Right cardiac atrium (tissue), 5 donors: Measurements from ENCODE around the gene MFN2. TPM values are rescaled to one million over a fixed set of nuclear protein-coding genes. Genes with fewer than 3 reads are reported as not detected.
A peak's percentile ranks its signal among the peaks of the same experiment; 100 is the strongest.

Source experiments
- ATAC-seq, 2 donors: fragments of 200-7000 bp; cut with Tn5 transposase; one replicate each; pipeline versions ENCODE4 v1.8.0 to v1.9.1; 2020; ENCODE audit warnings: moderate library complexity in 2 of 2, mild to moderate bottlenecking in 1 of 2
- DNase-seq, 3 donors: peaks; one replicate each; pipeline ENCODE4 v3.0.0-alpha.2; 2020
- H3K27ac ChIP-seq: one replicate; pipeline ENCODE4 v1.5.1; 2013; ENCODE audit warnings: mild to moderate bottlenecking, low read length, control low read depth, moderate library complexity
- H3K27me3 ChIP-seq: one replicate; pipeline ENCODE4 v1.6.1; 2013; ENCODE audit not compliant: control insufficient read depth, insufficient read depth
- H3K4me1 ChIP-seq: one replicate; pipeline ENCODE4 v1.6.1; 2013; ENCODE audit warnings: low read length; ENCODE audit not compliant: control insufficient read depth, insufficient read depth
- H3K4me3 ChIP-seq: one replicate; pipeline ENCODE4 v1.5.1; 2013; ENCODE audit warnings: low read length, control low read depth
- H3K9me3 ChIP-seq: one replicate; pipeline ENCODE4 v1.6.1; 2013; ENCODE audit warnings: low read length; ENCODE audit not compliant: control insufficient read depth
- WGBS: extraction: QIAGEN DNeasy Blood & Tissue Kit; methylation state at CpG from one replicate; pipeline ENCODE4 v1.1.7; 2013; 5-methylcytosine and 5-hydroxymethylcytosine counted together
- intact Hi-C, 4 donors: fragments of 100-400 bp; cut with DNase I; formaldehyde crosslinking; loops; one replicate each; pipeline versions ENCODE4 v1.11.0 to v1.14.0; 2022 to 2023
- polyA plus RNA-seq: library from polyadenylated mRNA; stranded (reverse); fragments of 200-250 nt; gene quantifications from one replicate; pipeline ENCODE4 v1.2.3, GENCODE V29; 2013
- total RNA-seq, 4 donors: library from RNA; stranded (reverse); fragmentation: NEBNext Ultra II Directional; extraction: Animal tissue kit (Norgen Biotek cat#: 25700); gene quantifications; one replicate each; pipeline ENCODE4 v1.2.1, GENCODE V29; 2021
- donor health status: healthy with polysubstance abuse.
- donor health status: DM: no; HTN: yes; CAD: no.
- donor health status: DM: no; HTN: no; CAD: no.
- donor health status: DM: no; HTN: yes; CAD: no; lungs with severe emphysema.
- donor health status: DM: yes; HTN: yes; CAD: no.

The MFN2 gene
- total and polyA plus RNA-seq, 5 donors = 237 to 449 (median 412) TPM

DNA sequence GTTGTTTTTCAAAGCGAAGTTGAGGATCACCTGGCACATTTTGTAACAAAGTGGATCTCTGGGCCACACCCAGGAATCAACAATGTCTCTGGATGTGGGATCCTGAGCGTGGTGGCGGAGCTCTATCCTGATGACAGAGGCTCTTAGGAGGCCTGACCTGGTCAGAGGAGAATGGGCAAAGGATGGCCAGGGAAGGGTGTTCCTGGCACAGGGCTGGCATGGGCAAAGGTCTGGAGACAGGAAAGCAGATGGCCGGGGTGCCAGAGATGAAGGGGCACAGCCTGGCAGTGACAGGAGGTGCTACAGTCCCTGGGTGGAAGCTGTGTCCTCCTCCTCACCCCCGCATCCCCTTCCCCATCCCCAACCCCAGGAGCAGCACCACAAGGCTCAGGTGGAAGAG lies 20.0 kb upstream of the MFN2 start:
- H3K9me3 ChIP-seq = no peaks in the 10 kb centered on the region
- no peak overlapping the region for H3K4me3 ChIP-seq
- no peaks in the 10 kb centered on the region for H3K4me1 ChIP-seq
- no peak overlapping the region for H3K27ac ChIP-seq
- DNase-seq (no peak), ATAC-seq (no peak)
- H3K27me3 ChIP-seq = no peaks in the 10 kb centered on the region
- 92% methylated on average over 5 of the region's 5 CpGs for WGBS
- intact Hi-C loops = loop anchor here in 1 of 4 donors (10.0 kb wide), 1 partner anchor 125 kb away; no protein-coding TSS in a partner anchor

DNA sequence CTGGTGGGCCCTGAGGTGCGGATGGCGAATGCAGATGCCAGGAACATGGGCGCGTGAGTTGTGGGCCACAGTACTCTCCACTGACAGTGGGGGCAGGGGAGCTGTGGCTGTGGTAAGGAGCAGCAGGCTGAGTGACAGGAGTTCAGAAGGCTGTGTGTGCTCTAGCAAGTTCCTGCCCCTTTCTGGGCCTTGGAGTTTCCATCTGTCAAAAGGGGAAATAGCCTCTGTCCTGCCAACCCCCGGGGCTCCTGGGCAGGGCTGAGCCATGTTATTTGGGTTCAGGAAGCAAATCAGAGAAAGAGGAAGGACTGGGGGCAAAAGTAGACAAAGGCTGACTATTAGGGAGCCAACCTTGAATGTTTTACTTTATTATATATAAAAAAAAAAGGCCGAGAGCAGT lies 19.5 kb upstream of the MFN2 start:
- peak in 1 of 3 donors; percentile 63 for DNase-seq
- intact Hi-C loops = loop anchor here in 1 of 4 donors (10.0 kb wide), 1 partner anchor 126 kb away; no protein-coding TSS in a partner anchor
- peak; percentile 15 to 42 for ATAC-seq
- no peak overlapping the region for H3K4me3 ChIP-seq
- no peaks in the 10 kb centered on the region for H3K9me3 ChIP-seq
- H3K27me3 ChIP-seq = no peaks in the 10 kb centered on the region
- no peaks in the 10 kb centered on the region for H3K4me1 ChIP-seq
- H3K27ac ChIP-seq = no peak overlapping the region
- WGBS = 82% methylated on average over 6 of the region's 6 CpGs

DNA sequence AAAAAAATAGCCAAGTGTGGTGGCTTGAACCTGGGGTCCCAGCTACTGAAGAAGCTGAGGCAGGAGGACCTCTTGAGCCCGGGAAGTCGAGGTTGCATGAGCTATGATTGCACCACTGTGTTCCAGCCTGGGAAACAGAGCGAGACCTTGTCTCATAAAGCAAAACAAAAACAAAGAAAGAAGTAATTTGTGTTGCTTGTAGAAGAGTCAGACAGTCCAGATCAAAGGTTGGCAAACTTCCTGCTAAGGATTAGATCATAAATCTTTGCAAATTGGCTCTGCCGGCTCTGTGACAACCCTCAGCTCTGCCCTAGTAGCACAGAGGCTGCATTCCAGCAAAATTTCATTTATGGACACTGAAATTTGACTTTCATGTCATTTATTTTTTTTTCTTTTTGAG lies 19.0 kb upstream of the MFN2 start:
- DNase-seq = no peak
- Histone ChIP-seq H3K4me3 (no peak overlapping the region), H3K27ac (no peak overlapping the region), H3K4me1 (no peaks in the 10 kb centered on the region), H3K27me3 (no peaks in the 10 kb centered on the region), H3K9me3 (no peaks in the 10 kb centered on the region)
- ATAC-seq = no peak
- intact Hi-C loops = loop anchor here in 1 of 4 donors (10.0 kb wide), 1 partner anchor 126 kb away; no protein-coding TSS in a partner anchor
- WGBS = 59% methylated on average over 4 of the region's 4 CpGs

DNA sequence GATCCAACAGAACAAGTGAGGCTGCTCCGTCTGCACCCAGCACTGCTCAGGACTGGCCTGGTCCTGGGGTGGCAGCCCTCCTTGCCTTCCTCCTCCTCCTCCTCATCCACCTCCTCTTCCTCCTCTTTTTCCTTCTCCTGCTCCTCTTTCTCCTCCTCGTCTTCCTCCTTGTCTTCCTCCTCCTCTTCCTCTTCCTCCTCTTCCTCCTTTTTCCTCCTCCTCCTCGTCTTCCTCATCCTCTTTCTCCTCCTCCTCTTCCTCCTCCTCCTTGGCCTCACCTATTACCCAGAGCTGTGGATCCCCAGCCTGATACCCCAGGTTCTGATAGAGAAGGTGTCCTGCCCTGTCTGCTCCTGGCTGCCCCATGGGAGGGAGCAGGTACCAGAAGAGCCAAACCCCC lies 16.6 kb upstream of the MFN2 start:
- Histone ChIP-seq H3K27me3 (no peaks in the 10 kb centered on the region), H3K9me3 (no peaks in the 10 kb centered on the region), H3K4me1 (no peaks in the 10 kb centered on the region), H3K27ac (no peak overlapping the region), H3K4me3 (no peak overlapping the region)
- ATAC-seq (no peak), DNase-seq (no peak)
- 73% methylated on average over 3 of the region's 3 CpGs for WGBS
- intact Hi-C loops = loop anchor here in 1 of 4 donors (10.0 kb wide), 1 partner anchor 129 kb away; no protein-coding TSS in a partner anchor

DNA sequence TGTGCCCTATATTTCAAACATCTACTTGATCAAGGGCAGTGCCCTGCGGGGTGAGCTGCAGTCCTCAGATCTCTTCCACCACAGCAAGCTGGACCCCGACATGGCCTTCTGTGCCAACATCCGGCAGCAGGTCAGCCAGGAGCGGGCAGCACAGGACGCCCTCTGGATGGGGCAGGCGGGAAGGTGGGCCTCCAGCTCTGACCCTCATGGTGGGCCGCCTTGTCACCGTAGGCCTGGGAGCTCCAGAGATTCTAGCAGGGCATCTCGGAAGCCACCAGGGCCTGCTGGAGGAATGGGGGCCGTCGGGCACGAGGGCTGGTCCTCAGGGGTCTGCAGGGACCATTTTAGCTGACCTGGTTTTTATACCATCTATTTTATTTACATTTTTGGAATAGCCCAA lies 15.6 kb upstream of the MFN2 start:
- Histone ChIP-seq H3K27ac (no peak overlapping the region), H3K4me3 (no peak overlapping the region), H3K9me3 (no peaks in the 10 kb centered on the region), H3K4me1 (no peaks in the 10 kb centered on the region), H3K27me3 (no peaks in the 10 kb centered on the region)
- ATAC-seq = no peak
- 91% methylated on average over 12 of the region's 12 CpGs for WGBS
- intact Hi-C loops = loop anchor here in 1 of 4 donors (10.0 kb wide), 1 partner anchor 130 kb away; no protein-coding TSS in a partner anchor
- no peak for DNase-seq

DNA sequence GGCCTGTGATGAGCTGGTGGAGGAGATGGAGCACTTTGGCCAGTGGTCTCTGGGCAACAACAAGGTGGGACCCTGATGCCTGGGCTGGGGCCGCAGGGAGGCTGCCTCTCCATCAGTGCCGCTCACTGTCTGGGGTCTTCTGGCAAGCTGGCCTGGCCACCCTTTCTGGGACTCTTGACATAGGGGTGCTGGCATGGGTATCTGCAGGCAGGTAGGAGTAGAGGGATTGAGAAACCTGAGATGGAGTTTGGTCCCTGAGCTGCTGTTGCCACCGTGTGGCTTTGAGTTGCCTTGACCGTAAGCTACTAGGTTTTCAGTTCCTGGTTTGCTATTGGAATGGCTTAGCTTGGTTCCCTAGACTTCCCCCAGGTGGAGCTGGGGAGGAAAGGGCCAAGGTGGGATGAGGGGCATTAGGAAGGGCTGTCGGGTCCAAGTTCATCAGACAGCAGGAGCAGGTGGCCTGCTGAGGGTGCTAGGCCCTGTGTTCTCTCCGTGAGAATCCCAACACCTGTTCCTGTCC lies 13.2 kb upstream of the MFN2 start:
- 63% methylated on average over 6 of the region's 6 CpGs for WGBS
- peak; percentile 15 to 37 for ATAC-seq
- no peak overlapping the region for H3K27ac ChIP-seq

DNA sequence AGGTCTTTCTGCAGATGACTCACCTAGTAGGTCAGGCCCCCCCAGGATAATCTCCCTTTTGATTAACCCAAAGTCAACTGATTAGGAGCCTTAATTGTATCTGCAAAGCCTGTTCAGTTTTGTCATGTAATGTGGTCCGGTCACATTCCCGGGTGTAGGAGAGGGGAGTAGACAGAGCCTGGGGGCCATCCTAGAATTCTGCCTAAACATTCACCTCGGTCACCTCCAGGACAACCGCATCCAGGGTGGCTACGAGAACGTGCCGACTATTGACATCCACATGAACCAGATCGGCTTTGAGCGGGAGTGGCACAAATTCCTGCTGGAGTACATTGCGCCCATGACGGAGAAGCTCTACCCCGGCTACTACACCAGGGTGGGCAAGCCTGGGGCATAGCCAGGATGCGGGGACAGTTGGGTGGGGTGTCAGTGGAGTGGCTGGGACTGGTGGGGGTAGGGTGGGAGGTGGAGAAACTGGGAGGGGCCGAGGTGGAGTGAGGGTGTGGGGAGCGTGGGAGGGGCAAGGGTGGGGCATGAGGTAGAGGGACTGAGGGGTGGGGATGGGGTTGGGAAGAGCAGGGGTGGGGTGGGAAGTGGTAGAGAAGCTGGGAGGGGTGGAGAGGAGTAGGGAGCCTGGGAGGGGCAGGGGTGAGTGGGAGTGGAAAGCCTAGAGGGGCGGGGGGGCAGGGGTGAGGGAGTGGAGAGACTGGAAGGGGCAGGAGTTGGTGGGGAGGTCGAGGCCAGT lies 9.6 kb upstream of the MFN2 start:
- Histone ChIP-seq H3K4me3 (no peak overlapping the region), H3K9me3 (no peaks in the 10 kb centered on the region), H3K4me1 (no peaks in the 10 kb centered on the region), H3K27me3 (no peaks in the 10 kb centered on the region), H3K27ac (no peak overlapping the region)
- WGBS = 93% methylated on average over 17 of the region's 17 CpGs
- ATAC-seq (no peak), DNase-seq (no peak)
- intact Hi-C loops = loop anchor here in 1 of 4 donors (10.0 kb wide), 1 partner anchor 136 kb away; no protein-coding TSS in a partner anchor

More for the DNA sequence above, 13.2 kb upstream of the MFN2 start:
- Histone ChIP-seq H3K4me1 (no peaks in the 10 kb centered on the region), H3K4me3 (no peak overlapping the region), H3K27me3 (no peaks in the 10 kb centered on the region), H3K9me3 (no peaks in the 10 kb centered on the region)
- DNase-seq = no peak
- intact Hi-C loops = loop anchor here in 1 of 4 donors (10.0 kb wide), 1 partner anchor 132 kb away; no protein-coding TSS in a partner anchor

DNA sequence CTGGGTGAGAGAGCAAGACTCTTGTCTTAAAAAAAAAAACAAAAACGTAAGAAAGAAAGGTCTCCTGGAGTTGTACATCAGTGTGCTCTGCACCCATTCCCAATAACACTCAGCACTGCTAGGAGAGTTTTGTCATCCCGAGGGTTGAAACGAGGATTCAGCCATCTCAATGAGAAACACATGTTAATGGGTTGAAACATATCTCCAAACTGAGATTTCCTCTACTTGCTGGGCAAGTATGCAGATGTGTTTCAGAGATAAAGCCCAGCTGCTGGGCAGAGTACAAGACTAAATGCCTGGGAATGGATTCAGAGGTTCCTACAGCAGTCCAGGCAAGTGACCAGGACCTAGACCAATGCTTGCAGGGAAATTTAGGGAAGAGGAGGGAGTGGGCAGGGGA lies 2.6 kb upstream of the MFN2 start:
- WGBS = 59% methylated on average over 3 of the region's 3 CpGs
- H3K4me1 ChIP-seq = peaks cover 6% of the 10 kb centered on the region
- no peaks in the 10 kb centered on the region for H3K9me3 ChIP-seq
- intact Hi-C loops = loop anchor here in 2 of 4 donors (5.0 to 10.0 kb wide), 2 partner anchors 35 to 143 kb away; no protein-coding TSS in a partner anchor
- no peak for ATAC-seq
- H3K27me3 ChIP-seq = no peaks in the 10 kb centered on the region
- DNase-seq = no peak
- no peak overlapping the region for H3K27ac ChIP-seq
- no peak overlapping the region for H3K4me3 ChIP-seq

DNA sequence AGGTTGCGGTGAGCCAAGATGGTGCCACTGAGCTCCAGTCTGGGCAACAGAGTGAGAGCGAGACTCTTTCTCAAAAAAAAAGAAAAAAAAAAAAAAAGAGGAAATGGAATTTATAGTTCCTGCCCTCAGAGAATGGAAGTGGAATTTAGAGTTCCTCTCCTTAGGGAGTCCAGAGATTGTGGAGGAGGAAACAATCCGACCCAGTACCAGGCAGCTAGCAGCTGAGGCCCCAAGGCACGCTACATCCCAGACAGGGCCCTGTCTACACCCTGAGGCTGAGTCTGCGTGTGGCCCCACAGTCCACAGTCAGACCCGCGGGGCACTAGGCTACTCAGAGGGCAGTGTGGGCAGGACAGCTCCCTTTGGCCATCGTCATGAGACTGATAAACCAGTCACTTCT lies 1.9 kb upstream of the MFN2 start:
- H3K27ac ChIP-seq = no peak overlapping the region
- no peak for ATAC-seq
- peaks cover 6% of the 10 kb centered on the region for H3K4me1 ChIP-seq
- H3K9me3 ChIP-seq = no peaks in the 10 kb centered on the region
- 55% methylated on average over 8 of the region's 8 CpGs for WGBS
- no peak overlapping the region for H3K4me3 ChIP-seq
- H3K27me3 ChIP-seq = no peaks in the 10 kb centered on the region
- intact Hi-C loops = loop anchor here in 2 of 4 donors (5.0 to 10.0 kb wide), 2 partner anchors 36 to 144 kb away; no protein-coding TSS in a partner anchor
- peak in 1 of 3 donors; percentile 57 for DNase-seq

DNA sequence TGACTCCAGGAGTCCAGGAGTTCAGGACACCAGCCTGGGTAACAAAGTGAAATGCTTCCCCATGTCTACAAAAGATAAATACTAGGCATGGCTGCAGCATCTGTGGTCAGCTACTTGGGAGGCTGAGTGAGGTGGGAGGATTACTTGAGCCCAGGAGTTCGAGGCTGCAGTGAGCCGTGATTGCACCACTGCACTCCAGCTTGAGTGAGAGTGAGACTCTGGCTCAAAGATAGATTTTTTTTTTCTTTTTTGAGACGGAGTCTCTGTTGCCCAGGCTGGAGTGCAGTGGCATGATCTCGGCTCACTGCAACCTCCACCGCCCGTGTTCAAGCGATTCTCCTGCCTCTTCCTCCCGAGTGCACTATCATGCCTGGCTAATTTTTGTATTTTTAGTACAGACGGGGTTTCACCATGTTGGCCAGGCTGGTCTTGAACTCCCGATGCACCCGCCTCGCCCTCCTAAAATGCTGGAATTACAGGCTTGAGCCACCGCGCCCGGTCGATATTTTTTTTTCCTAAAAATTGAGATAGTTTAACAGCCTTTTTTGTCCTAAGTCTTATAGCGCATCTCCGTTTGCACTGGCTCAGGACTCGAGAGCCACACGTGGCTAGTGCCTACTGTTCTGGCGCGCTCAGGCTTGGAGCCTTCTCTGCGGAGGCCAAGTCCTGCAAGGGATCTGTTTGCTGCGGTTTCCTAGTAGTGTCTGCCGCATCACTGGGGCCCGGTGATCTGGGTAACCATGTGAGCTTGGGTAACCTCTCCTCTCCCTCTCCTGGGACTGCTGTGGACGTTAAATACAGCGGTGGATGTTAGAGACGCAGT lies 1.0 kb upstream of the MFN2 start:
- intact Hi-C loops = loop anchor here in 2 of 4 donors (5.0 to 10.0 kb wide), 2 partner anchors 37 to 144 kb away; no protein-coding TSS in a partner anchor
- Histone ChIP-seq H3K4me1 (peaks cover 10% of the 10 kb centered on the region), H3K9me3 (no peaks in the 10 kb centered on the region), H3K4me3 (peak overlapping the region; percentile 78), H3K27me3 (no peaks in the 10 kb centered on the region), H3K27ac (peak overlapping the region; percentile 94)
- DNase-seq = peak in 1 of 3 donors; percentile 52
- ATAC-seq = peak in 1 of 2 donors; percentile 22
- 47% methylated on average over 29 of the region's 29 CpGs for WGBS
